Breast epithelium (tissue), 3 donors: ENCODE measurements around the gene SERGEF.

Experiments used
- POLR2A ChIP-seq: fragments of 450-650 bp; IDR thresholded peaks from one replicate; pipeline ENCODE4 v1.6.1; 2016; ENCODE audit warnings: antibody characterized with exemption, mild to moderate bottlenecking, moderate library complexity
- TF ChIP-seq, protein P1 (sequence below), 3 donors: fragments of 450-650 bp; IDR thresholded peaks; one replicate each; pipeline ENCODE4 v1.5.1; 2016 to 2017; ENCODE audit warnings: antibody characterized with exemption in 3 of 3, mild to moderate bottlenecking in 3 of 3, moderate library complexity in 3 of 3

DNA sequence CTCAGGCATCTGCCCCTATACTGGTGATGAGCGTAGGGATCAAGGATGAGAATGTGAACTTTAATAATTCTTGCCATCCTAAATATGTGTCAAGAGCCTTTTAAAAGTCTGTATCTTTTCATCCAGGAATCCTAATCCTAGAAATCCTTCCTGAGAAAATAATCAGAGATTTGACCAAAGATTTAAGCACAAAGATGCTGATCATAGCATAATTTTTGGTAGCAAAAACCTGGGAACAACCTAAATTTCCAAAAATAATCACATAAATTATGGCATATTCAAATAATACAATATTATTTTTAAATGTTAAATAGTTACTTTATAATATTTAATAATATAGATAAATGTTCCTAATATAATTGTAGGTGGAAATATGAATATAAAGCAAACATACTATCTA, 76.1 kb downstream of the SERGEF start:
- TF ChIP-seq, protein P1, sequence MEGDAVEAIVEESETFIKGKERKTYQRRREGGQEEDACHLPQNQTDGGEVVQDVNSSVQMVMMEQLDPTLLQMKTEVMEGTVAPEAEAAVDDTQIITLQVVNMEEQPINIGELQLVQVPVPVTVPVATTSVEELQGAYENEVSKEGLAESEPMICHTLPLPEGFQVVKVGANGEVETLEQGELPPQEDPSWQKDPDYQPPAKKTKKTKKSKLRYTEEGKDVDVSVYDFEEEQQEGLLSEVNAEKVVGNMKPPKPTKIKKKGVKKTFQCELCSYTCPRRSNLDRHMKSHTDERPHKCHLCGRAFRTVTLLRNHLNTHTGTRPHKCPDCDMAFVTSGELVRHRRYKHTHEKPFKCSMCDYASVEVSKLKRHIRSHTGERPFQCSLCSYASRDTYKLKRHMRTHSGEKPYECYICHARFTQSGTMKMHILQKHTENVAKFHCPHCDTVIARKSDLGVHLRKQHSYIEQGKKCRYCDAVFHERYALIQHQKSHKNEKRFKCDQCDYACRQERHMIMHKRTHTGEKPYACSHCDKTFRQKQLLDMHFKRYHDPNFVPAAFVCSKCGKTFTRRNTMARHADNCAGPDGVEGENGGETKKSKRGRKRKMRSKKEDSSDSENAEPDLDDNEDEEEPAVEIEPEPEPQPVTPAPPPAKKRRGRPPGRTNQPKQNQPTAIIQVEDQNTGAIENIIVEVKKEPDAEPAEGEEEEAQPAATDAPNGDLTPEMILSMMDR (IDR thresholded peaks at IDR 0.05) = no peak
- TF ChIP-seq POLR2A = no peak
